ENCODE measurements around the gene CALHM6.

- TF ChIP-seq CTCF (IDR thresholded peaks at IDR 0.05): no peak
- no peak for TF ChIP-seq POLR2A (IDR thresholded peaks at IDR 0.05)
These were observed 22.4 kb upstream of the CALHM6 start for GRCh38 chr6:116438590-116439448.

Data from body of pancreas (tissue), 4 donors.